CD4-positive, alpha-beta memory T cell (primary cell): ENCODE results near the gene UGT1A3. TPM values are rescaled to one million over a fixed set of nuclear protein-coding genes. Genes with fewer than 3 reads are reported as not detected.

Source experiments
- CTCF ChIA-PET: fragments of 350-600 bp; sonication (Branson Sonifier 250); formaldehyde crosslinking; loops from one replicate; lab custom pipeline; 2021; ENCODE audit warnings: inconsistent platforms; ENCODE audit not compliant: partially characterized antibody; lab: Charles Lee
- POLR2A ChIA-PET: fragments of 350-600 bp; sonication (Branson Sonifier 250); formaldehyde crosslinking; loops from one replicate; lab custom pipeline; 2021; ENCODE audit not compliant: partially characterized antibody; lab: Charles Lee
- DNase-seq, 5 donors: peaks; one replicate each; pipeline versions ENCODE4 v3.0.0 to v3.0.0-alpha.2; 2020 to 2022; ENCODE audit warnings: mixed read lengths in 1 of 5
- H3K27ac ChIP-seq: one replicate; pipeline ENCODE4 v1.7.0; 2013; ENCODE audit warnings: low read depth, low read length
- H3K27me3 ChIP-seq: 2 replicates; pipeline ENCODE4 v1.7.0; 2013; ENCODE audit warnings: mild to moderate bottlenecking, low read length, moderate library complexity; ENCODE audit not compliant: insufficient read depth
- H3K36me3 ChIP-seq: 2 replicates; pipeline ENCODE4 v1.7.0; 2013; ENCODE audit warnings: mild to moderate bottlenecking, low read length, moderate library complexity; ENCODE audit not compliant: insufficient read depth
- H3K4me1 ChIP-seq: 2 replicates; pipeline ENCODE4 v1.7.0; 2013; ENCODE audit warnings: mild to moderate bottlenecking, low read length, moderate library complexity; ENCODE audit not compliant: insufficient read depth
- H3K4me3 ChIP-seq, 2 donors: one replicate each; pipeline ENCODE4 v1.7.0; 2013; ENCODE audit warnings: low read length in 2 of 2, mild to moderate bottlenecking in 1 of 2
- H3K9me3 ChIP-seq, 2 donors: one replicate each; pipeline ENCODE4 v1.7.0; 2013; ENCODE audit warnings: low read length in 2 of 2, control low read depth in 1 of 2; ENCODE audit not compliant: control insufficient read depth in 1 of 2
- H3K27ac Mint-ChIP-seq, 7 donors: one replicate each; pipeline ENCODE4 v1.8.0; 2020 to 2021; ENCODE audit warnings: mixed read lengths in 7 of 7, mild to moderate bottlenecking in 6 of 7, inconsistent platforms in 3 of 7, moderate library complexity in 3 of 7
- H3K27me3 Mint-ChIP-seq, 2 donors: one replicate each; pipeline ENCODE4 v1.8.0; 2020 to 2021; ENCODE audit warnings: mixed read lengths in 2 of 2
- H3K36me3 Mint-ChIP-seq, 2 donors: one replicate each; pipeline ENCODE4 v1.8.0; 2020 to 2021; ENCODE audit warnings: mixed read lengths in 2 of 2, inconsistent platforms in 1 of 2, mild to moderate bottlenecking in 1 of 2
- H3K4me1 Mint-ChIP-seq, 4 donors: one replicate each; pipeline ENCODE4 v1.8.0; 2020 to 2021; ENCODE audit warnings: mixed read lengths in 4 of 4, mild to moderate bottlenecking in 1 of 4
- H3K4me3 Mint-ChIP-seq, 8 donors: one replicate each; pipeline ENCODE4 v1.8.0; 2020 to 2021; ENCODE audit warnings: mixed read lengths in 8 of 8, mild to moderate bottlenecking in 7 of 8, moderate library complexity in 6 of 8, inconsistent platforms in 3 of 8
- H3K9me3 Mint-ChIP-seq, 8 donors: one replicate each; pipeline ENCODE4 v1.8.0; 2020 to 2021; ENCODE audit warnings: mixed read lengths in 8 of 8, mild to moderate bottlenecking in 5 of 8, inconsistent platforms in 3 of 8, moderate library complexity in 1 of 8
- intact Hi-C: fragments of 100-400 bp; cut with micrococcal nuclease; formaldehyde crosslinking; loops from one replicate; pipeline ENCODE4 v1.15.1; 2023
- polyA plus RNA-seq, 2 donors: library from polyadenylated mRNA; unstranded; fragments of 300-500 nt; fragmentation: Illumina TruSeq; gene quantifications; one replicate each; pipeline ENCODE4 v1.2.3, GENCODE V29; 2021
- total RNA-seq, 2 experiments: library from RNA; stranded (reverse); gene quantifications; one replicate each; pipeline ENCODE4 v1.2.3, GENCODE V29; 2021

The UGT1A3 gene
- total and polyA plus RNA-seq, 4 experiments from 2014 or later = not detected

- DNase-seq = no peak
- peaks cover 0 to 1% (median 0%) of the 10 kb centered on the region in 8 donors for H3K9me3 Mint-ChIP-seq
- Histone ChIP-seq H3K4me3 (no peak overlapping the region), H3K9me3 (no peaks in the 10 kb centered on the region), H3K4me1 (no peaks in the 10 kb centered on the region), H3K36me3 (no peaks in the 10 kb centered on the region), H3K27me3 (no peaks in the 10 kb centered on the region), H3K27ac (no peak overlapping the region)
- ChIA-PET CTCF (no interaction called here), POLR2A (no interaction called here)
- H3K4me3 Mint-ChIP-seq = no peak overlapping the region
- no peaks in the 10 kb centered on the region for H3K36me3 Mint-ChIP-seq
- H3K27ac Mint-ChIP-seq = no peak overlapping the region
- intact Hi-C loops = no loop called here
- no peaks in the 10 kb centered on the region for H3K4me1 Mint-ChIP-seq
- peaks cover 10 to 27% of the 10 kb centered on the region in 2 donors for H3K27me3 Mint-ChIP-seq
Observed at GRCh38 chr2:233689031-233689430, 39.8 kb upstream of the UGT1A3 start.

- ChIA-PET POLR2A (no interaction called here), CTCF (no interaction called here)
- no peak for DNase-seq
- Mint-ChIP-seq H3K27me3 (peaks cover 10 to 27% of the 10 kb centered on the region in 2 donors), H3K9me3 (peaks cover 0 to 1% (median 0%) of the 10 kb centered on the region in 8 donors), H3K4me1 (no peaks in the 10 kb centered on the region), H3K4me3 (no peak overlapping the region), H3K27ac (no peak overlapping the region), H3K36me3 (no peaks in the 10 kb centered on the region)
- Histone ChIP-seq H3K27ac (no peak overlapping the region), H3K36me3 (no peaks in the 10 kb centered on the region), H3K9me3 (no peaks in the 10 kb centered on the region), H3K27me3 (no peaks in the 10 kb centered on the region), H3K4me3 (no peak overlapping the region), H3K4me1 (no peaks in the 10 kb centered on the region)
- intact Hi-C loops = no loop called here
Observed at GRCh38 chr2:233689501-233689900, 39.3 kb upstream of the UGT1A3 start.

- intact Hi-C loops = no loop called here
- no peak overlapping the region for H3K27ac Mint-ChIP-seq
Observed at GRCh38 chr2:233690444-233690843, 38.4 kb upstream of the UGT1A3 start.

GRCh38 chr2:233691443-233692433 lies 37.1 kb upstream of the UGT1A3 start:
- Histone ChIP-seq H3K36me3 (no peaks in the 10 kb centered on the region), H3K4me1 (no peaks in the 10 kb centered on the region), H3K9me3 (no peaks in the 10 kb centered on the region), H3K27ac (no peak overlapping the region), H3K27me3 (no peaks in the 10 kb centered on the region), H3K4me3 (no peak overlapping the region)
- Mint-ChIP-seq H3K9me3 (peaks cover 0 to 2% (median 0%) of the 10 kb centered on the region in 8 donors), H3K36me3 (no peaks in the 10 kb centered on the region), H3K4me3 (no peak overlapping the region), H3K27ac (no peak overlapping the region), H3K4me1 (no peaks in the 10 kb centered on the region), H3K27me3 (peaks cover 7 to 27% of the 10 kb centered on the region in 2 donors)
- CTCF ChIA-PET = no interaction called here
- POLR2A ChIA-PET = no interaction called here
- intact Hi-C loops = no loop called here
- DNase-seq = no peak

More at GRCh38 chr2:233690444-233690843, 38.4 kb upstream of the UGT1A3 start:
- no peak for DNase-seq
- ChIA-PET POLR2A (no interaction called here), CTCF (no interaction called here)
- H3K4me3 ChIP-seq = no peak overlapping the region
- H3K27me3 ChIP-seq = no peaks in the 10 kb centered on the region
- H3K9me3 ChIP-seq = no peaks in the 10 kb centered on the region
- peaks cover 0 to 1% (median 0%) of the 10 kb centered on the region in 8 donors for H3K9me3 Mint-ChIP-seq
- no peaks in the 10 kb centered on the region for H3K36me3 ChIP-seq
- H3K27me3 Mint-ChIP-seq = peaks cover 8 to 27% of the 10 kb centered on the region in 2 donors
- H3K4me1 Mint-ChIP-seq = no peaks in the 10 kb centered on the region
- no peak overlapping the region for H3K27ac ChIP-seq
- no peaks in the 10 kb centered on the region for H3K36me3 Mint-ChIP-seq
- H3K4me1 ChIP-seq = no peaks in the 10 kb centered on the region
- H3K4me3 Mint-ChIP-seq = no peak overlapping the region

GRCh38 chr2:233692648-233693047 lies 36.2 kb upstream of the UGT1A3 start, which contains the start of gene UGT1A6:
Gene UGT1A6, plus strand, starts transcription at chr2:233692890. Its CDS starts 115 bp downstream, at chr2:233693005.
- Histone ChIP-seq H3K9me3 (no peaks in the 10 kb centered on the region), H3K4me1 (no peaks in the 10 kb centered on the region), H3K4me3 (no peak within 1 kb of the TSS), H3K36me3 (no peaks in the 10 kb centered on the region), H3K27ac (no peak within 1 kb of the TSS), H3K27me3 (no peaks in the 10 kb centered on the region)
- ChIA-PET POLR2A (no interaction called here), CTCF (no interaction called here)
- no peak within 1 kb of the TSS for H3K27ac Mint-ChIP-seq
- peaks cover 0 to 2% (median 0%) of the 10 kb centered on the region in 8 donors for H3K9me3 Mint-ChIP-seq
- intact Hi-C loops = no loop called here
- H3K4me1 Mint-ChIP-seq = no peaks in the 10 kb centered on the region
- peaks cover 10 to 27% of the 10 kb centered on the region in 2 donors for H3K27me3 Mint-ChIP-seq
- DNase-seq = no peak
- H3K36me3 Mint-ChIP-seq = no peaks in the 10 kb centered on the region
- H3K4me3 Mint-ChIP-seq = no peak within 1 kb of the TSS

GRCh38 chr2:233693963-233694362 lies 34.9 kb upstream of the UGT1A3 start:
- H3K27me3 Mint-ChIP-seq = peaks cover 6 to 18% of the 10 kb centered on the region in 2 donors
- no peak overlapping the region for H3K4me3 ChIP-seq
- CTCF ChIA-PET = no interaction called here

GRCh38 chr2:233698740-233699139 lies 30.1 kb upstream of the UGT1A3 start:
- Mint-ChIP-seq H3K4me3 (no peak overlapping the region), H3K27ac (no peak overlapping the region), H3K9me3 (peaks cover 0 to 2% (median 0%) of the 10 kb centered on the region in 8 donors), H3K4me1 (no peaks in the 10 kb centered on the region), H3K27me3 (peaks cover 2 to 10% of the 10 kb centered on the region in 2 donors), H3K36me3 (no peaks in the 10 kb centered on the region)
- Histone ChIP-seq H3K36me3 (no peaks in the 10 kb centered on the region), H3K4me1 (no peaks in the 10 kb centered on the region), H3K27me3 (no peaks in the 10 kb centered on the region), H3K9me3 (no peaks in the 10 kb centered on the region), H3K4me3 (no peak overlapping the region), H3K27ac (no peak overlapping the region)
- ChIA-PET CTCF (no interaction called here), POLR2A (no interaction called here)
- intact Hi-C loops = no loop called here
- DNase-seq = no peak

More at GRCh38 chr2:233693963-233694362, 34.9 kb upstream of the UGT1A3 start:
- H3K36me3 Mint-ChIP-seq = no peaks in the 10 kb centered on the region
- H3K4me1 Mint-ChIP-seq = no peaks in the 10 kb centered on the region
- POLR2A ChIA-PET = no interaction called here
- peaks cover 0 to 2% (median 0%) of the 10 kb centered on the region in 8 donors for H3K9me3 Mint-ChIP-seq
- Histone ChIP-seq H3K9me3 (no peaks in the 10 kb centered on the region), H3K27ac (no peak overlapping the region), H3K27me3 (no peaks in the 10 kb centered on the region), H3K4me1 (no peaks in the 10 kb centered on the region), H3K36me3 (no peaks in the 10 kb centered on the region)
- peak overlapping the region in 1 of 7 donors; percentile 44 for H3K27ac Mint-ChIP-seq
- intact Hi-C loops = no loop called here
- no peak overlapping the region for H3K4me3 Mint-ChIP-seq
- DNase-seq = no peak
